Endothelial cell of umbilical vein (primary cell): ENCODE measurements around the gene TMEM87B. TPM values are rescaled to one million over a fixed set of nuclear protein-coding genes. Genes with fewer than 3 reads are reported as not detected.

Experiments
- BruUV-seq: library from RNA; stranded (reverse); fragments of 400-500 nt; replicated peaks from 2 replicates; lab custom pipeline; 2021; lab: Mats Ljungman, UMichigan
- CTCF ChIA-PET: fragments of 300-600, 350-600 bp; sonication (Branson Sonifier 250); formaldehyde crosslinking; loops from one replicate; lab custom pipeline; 2021; ENCODE audit warnings: antibody characterized with exemption, inconsistent platforms; lab: Charles Lee
- POLR2A ChIA-PET: fragments of 300-600, 350-600 bp; sonication (Branson Sonifier 250); formaldehyde crosslinking; loops from one replicate; lab custom pipeline; 2021; ENCODE audit warnings: antibody characterized with exemption, inconsistent platforms; lab: Charles Lee
- DNase-seq: peaks from one replicate; pipeline ENCODE4 v3.0.0-alpha.2; 2011; ENCODE audit warnings: low read depth, low spot score
- FAIRE-seq: peaks from 2 replicates; lab custom pipeline; 2011; peaks lifted over from hg19 to GRCh38; lab: Jason Lieb, UNC
- H2AFZ ChIP-seq: 2 replicates; pipeline ENCODE4 v1.6.0; 2012; ENCODE audit warnings: low read depth, low read length, control low read depth, inconsistent platforms
- H3K27ac ChIP-seq: 2 replicates; pipeline ENCODE4 v1.5.1; 2011; ENCODE audit warnings: low read depth, mild to moderate bottlenecking, control low read depth, low read length, moderate library complexity; ENCODE audit not compliant: insufficient read depth
- H3K27me3 ChIP-seq, 2 experiments: 2 replicates each; pipeline versions ENCODE4 v1.6.0 to v1.6.1; 2011; ENCODE audit warnings: low read length in 2 of 2, mixed read lengths in 1 of 2; ENCODE audit not compliant: control insufficient read depth in 2 of 2, insufficient read depth in 2 of 2
- H3K36me3 ChIP-seq, 2 experiments: 2 replicates in 1 of 2; 3 replicates in 1 of 2; pipeline ENCODE4 v1.5.1; 2011; ENCODE audit warnings: low read length in 2 of 2, mild to moderate bottlenecking in 1 of 2, moderate library complexity in 1 of 2; ENCODE audit not compliant: control insufficient read depth in 2 of 2, insufficient read depth in 2 of 2; ENCODE audit errors: extremely low read depth in 1 of 2
- H3K4me1 ChIP-seq: 3 replicates; pipeline ENCODE4 v1.5.1; 2011; ENCODE audit warnings: mild to moderate bottlenecking, low read length; ENCODE audit not compliant: control insufficient read depth, insufficient read depth; ENCODE audit errors: extremely low read depth
- H3K4me2 ChIP-seq: 2 replicates; pipeline ENCODE4 v1.6.1; 2011; ENCODE audit warnings: low read length, control low read depth, mixed read lengths; ENCODE audit not compliant: insufficient read depth
- H3K4me3 ChIP-seq, 3 experiments: fragments of 200-600 bp in 1 of 3; sonication (generic), shearing (Covaris generic) in 1 of 3; replicated peaks in 1 of 3; 2 replicates each; pipeline ENCODE4 v1.5.1; 2011 to 2016; ENCODE audit warnings: control low read depth in 3 of 3, low read length in 3 of 3, mild to moderate bottlenecking in 2 of 3, inconsistent platforms in 1 of 3, low read depth in 1 of 3, moderate library complexity in 1 of 3; ENCODE audit not compliant: insufficient read depth in 1 of 3
- H3K79me2 ChIP-seq: 2 replicates; pipeline ENCODE4 v1.6.0; 2012; ENCODE audit warnings: low read length, inconsistent platforms; ENCODE audit not compliant: control insufficient read depth, insufficient read depth
- H3K9ac ChIP-seq: replicated peaks from 2 replicates; pipeline ENCODE3; 2011; ENCODE audit warnings: low read length, control low read depth; ENCODE audit not compliant: insufficient read depth; ENCODE audit errors: extremely low read depth
- H3K9me1 ChIP-seq: replicated peaks from 3 replicates; pipeline ENCODE4 v1.6.0; 2011; ENCODE audit warnings: mild to moderate bottlenecking, low read length; ENCODE audit not compliant: control insufficient read depth, insufficient read depth; ENCODE audit errors: extremely low read depth
- H3K9me3 ChIP-seq: replicated peaks from 2 replicates; pipeline ENCODE4 v1.5.1; 2012; ENCODE audit warnings: low read length, inconsistent platforms; ENCODE audit not compliant: control insufficient read depth, insufficient read depth
- H4K20me1 ChIP-seq: replicated peaks from 2 replicates; pipeline ENCODE3; 2011; ENCODE audit warnings: mild to moderate bottlenecking, low read length; ENCODE audit not compliant: control insufficient read depth, insufficient read depth; ENCODE audit errors: extremely low read depth
- CTCF ChIP-seq, 2 donors: IDR thresholded peaks; 1 replicate in 1 of 2; 2 replicates in 1 of 2; pipeline ENCODE4 v1.5.1; 2011; ENCODE audit warnings: low read length in 2 of 2, mild to moderate bottlenecking in 2 of 2, moderate library complexity in 2 of 2, control low read depth in 1 of 2, inconsistent platforms in 1 of 2, low read depth in 1 of 2; ENCODE audit not compliant: insufficient read depth in 1 of 2; ENCODE audit errors: extremely low read depth in 1 of 2
- EZH2 ChIP-seq: IDR thresholded peaks from 2 replicates; pipeline ENCODE4 v1.6.1; 2012; ENCODE audit warnings: borderline replicate concordance, low read depth, mild to moderate bottlenecking, moderate library complexity, low read length, inconsistent platforms; ENCODE audit not compliant: severe bottlenecking
- FOS ChIP-seq: IDR thresholded peaks from 2 replicates; pipeline ENCODE4 v1.6.1; 2011; ENCODE audit warnings: mild to moderate bottlenecking, low read length, moderate library complexity, borderline replicate concordance; ENCODE audit not compliant: insufficient read depth
- GATA2 ChIP-seq: IDR thresholded peaks from 2 replicates; pipeline ENCODE4 v1.7.0; 2011; ENCODE audit warnings: low read depth, mild to moderate bottlenecking, moderate library complexity, mixed read lengths, low read length; ENCODE audit not compliant: insufficient read length, insufficient read depth
- JUN ChIP-seq: IDR thresholded peaks from 2 replicates; pipeline ENCODE4 v1.6.1; 2011; ENCODE audit warnings: borderline replicate concordance, low read depth; ENCODE audit not compliant: insufficient read length, insufficient read depth
- MAX ChIP-seq: IDR thresholded peaks from 2 replicates; pipeline ENCODE4 v1.6.1; 2011; ENCODE audit not compliant: insufficient read depth, insufficient read length
- MYC ChIP-seq: IDR thresholded peaks from one replicate; pipeline ENCODE4 v1.6.1; 2011; ENCODE audit warnings: mild to moderate bottlenecking, low read depth, low read length
- POLR2A ChIP-seq: IDR thresholded peaks from 2 replicates; pipeline ENCODE4 v1.6.1; 2012; ENCODE audit warnings: low read depth, mild to moderate bottlenecking, control low read depth, low read length
- POLR2AphosphoS5 ChIP-seq: IDR thresholded peaks from 2 replicates; pipeline ENCODE4 v1.6.1; 2012; ENCODE audit warnings: low read depth, mild to moderate bottlenecking, control low read depth, low read length, moderate library complexity; ENCODE audit not compliant: insufficient read depth
- dilution Hi-C: fragments of 300-500 bp; cut with MboI; formaldehyde crosslinking; loops from one replicate; pipeline ENCODE4 v1.15.0; 2019; ENCODE audit warnings: low sequenced_read_pairs; ENCODE audit not compliant: extremely low pct_ligation_motif_present
- intact Hi-C: fragments of 100-400 bp; cut with micrococcal nuclease; formaldehyde crosslinking; loops from one replicate; pipeline ENCODE4 v1.10.0; 2022
- polyA plus RNA-seq, 4 experiments: library from polyadenylated mRNA; depleted of rRNA in 3 of 4; stranded (reverse) in 3 of 4; unstranded in 1 of 4; fragments of >200 nt; gene quantifications; 2 replicates each; pipeline versions ENCODE4 v1.2.1 to v1.2.3, GENCODE V29; 2011 to 2012; ENCODE audit warnings: missing spikeins in 1 of 4
- total RNA-seq: library from RNA; stranded (reverse); gene quantifications from 2 replicates; pipeline ENCODE4 v1.2.3, GENCODE V29; 2021

TMEM87B gene
- total and polyA plus RNA-seq, 2 donors (not counting 3 experiments of a cell fraction or from before 2014, with no cell fraction given) = 17.6 to 21.5 TPM

- Histone ChIP-seq H3K9ac (no peak overlapping the region), H3K27me3 (no peaks in the 10 kb centered on the region), H3K4me1 (peaks cover 13% of the 10 kb centered on the region), H3K9me3 (no peaks in the 10 kb centered on the region), H2AFZ (no peak overlapping the region), H3K79me2 (no peaks in the 10 kb centered on the region), H3K9me1 (no peaks in the 10 kb centered on the region), H3K4me3 (no peak overlapping the region), H3K36me3 (peaks cover 7 to 16% of the 10 kb centered on the region in 2 experiments), H4K20me1 (no peaks in the 10 kb centered on the region), H3K27ac (no peak overlapping the region), H3K4me2 (no peak overlapping the region)
- BruUV-seq = no TSS peak
- TF ChIP-seq CTCF (IDR thresholded peaks at IDR 0.05; ENCODE audit: extremely low read depth in 1 of 2, insufficient read depth in 1 of 2, low read depth in 1 of 2, low read length in 2 of 2) (no peak), FOS (no peak), GATA2 (no peak), EZH2 (no peak), MYC (no peak), MAX (no peak), POLR2AphosphoS5 (no peak), POLR2A (no peak), JUN (no peak)
- ChIA-PET POLR2A (interaction anchor here (0.7 kb wide), 1 partner anchor 106 kb away, joined by 4 read pairs; no protein-coding TSS in a partner anchor), CTCF (interaction anchor here (0.8 to 2.4 kb wide), 8 partner anchors 11 to 106 kb away, joined by 3 to 7 read pairs (median 3); no protein-coding TSS in a partner anchor)
- dilution Hi-C loops (no loop called here), intact Hi-C loops (no loop called here)
- FAIRE-seq (no peak), DNase-seq (no peak)
Observed at GRCh38 chr2:112005406-112006075, 49.5 kb upstream of the TMEM87B start.
